Right cardiac atrium (tissue), 5 donors: ENCODE results near the gene RASA2. TPM values are rescaled to one million over a fixed set of nuclear protein-coding genes. Genes with fewer than 3 reads are reported as not detected.

ENCODE experiments used
- ATAC-seq, 2 donors: fragments of 200-7000 bp; cut with Tn5 transposase; one replicate each; pipeline versions ENCODE4 v1.8.0 to v1.9.1; 2020; ENCODE audit warnings: moderate library complexity in 2 of 2, mild to moderate bottlenecking in 1 of 2
- DNase-seq, 3 donors: peaks; one replicate each; pipeline ENCODE4 v3.0.0-alpha.2; 2020
- H3K27ac ChIP-seq: one replicate; pipeline ENCODE4 v1.5.1; 2013; ENCODE audit warnings: mild to moderate bottlenecking, low read length, control low read depth, moderate library complexity
- H3K27me3 ChIP-seq: one replicate; pipeline ENCODE4 v1.6.1; 2013; ENCODE audit not compliant: control insufficient read depth, insufficient read depth
- H3K4me1 ChIP-seq: one replicate; pipeline ENCODE4 v1.6.1; 2013; ENCODE audit warnings: low read length; ENCODE audit not compliant: control insufficient read depth, insufficient read depth
- H3K4me3 ChIP-seq: one replicate; pipeline ENCODE4 v1.5.1; 2013; ENCODE audit warnings: low read length, control low read depth
- H3K9me3 ChIP-seq: one replicate; pipeline ENCODE4 v1.6.1; 2013; ENCODE audit warnings: low read length; ENCODE audit not compliant: control insufficient read depth
- WGBS: extraction: QIAGEN DNeasy Blood & Tissue Kit; methylation state at CpG from one replicate; pipeline ENCODE4 v1.1.7; 2013; 5-methylcytosine and 5-hydroxymethylcytosine counted together
- intact Hi-C, 4 donors: fragments of 100-400 bp; cut with DNase I; formaldehyde crosslinking; loops; one replicate each; pipeline versions ENCODE4 v1.11.0 to v1.14.0; 2022 to 2023
- polyA plus RNA-seq: library from polyadenylated mRNA; stranded (reverse); fragments of 200-250 nt; gene quantifications from one replicate; pipeline ENCODE4 v1.2.3, GENCODE V29; 2013
- total RNA-seq, 4 donors: library from RNA; stranded (reverse); fragmentation: NEBNext Ultra II Directional; extraction: Animal tissue kit (Norgen Biotek cat#: 25700); gene quantifications; one replicate each; pipeline ENCODE4 v1.2.1, GENCODE V29; 2021
- donor health status: healthy with polysubstance abuse.
- donor health status: DM: no; HTN: yes; CAD: no.
- donor health status: DM: no; HTN: no; CAD: no.
- donor health status: DM: no; HTN: yes; CAD: no; lungs with severe emphysema.
- donor health status: DM: yes; HTN: yes; CAD: no.

RASA2 gene
- total and polyA plus RNA-seq, 5 donors = 2.1 to 6.6 (median 5.8) TPM

- no peaks in the 10 kb centered on the region for H3K27me3 ChIP-seq
- no peak overlapping the region for H3K27ac ChIP-seq
- no peak for DNase-seq
- no peak overlapping the region for H3K4me3 ChIP-seq
- H3K9me3 ChIP-seq = no peaks in the 10 kb centered on the region
- intact Hi-C loops = no loop called here
- no peak for ATAC-seq
- no peaks in the 10 kb centered on the region for H3K4me1 ChIP-seq
- WGBS = 63% methylated on average over 3 of the region's 3 CpGs
Observed at GRCh38 chr3:141647562-141647915, 160.7 kb downstream of the RASA2 start.

GRCh38 chr3:141648055-141648910 lies 161.5 kb downstream of the RASA2 start:
- intact Hi-C loops = no loop called here
- ATAC-seq = no peak
- Histone ChIP-seq H3K9me3 (no peaks in the 10 kb centered on the region), H3K4me1 (no peaks in the 10 kb centered on the region), H3K27ac (no peak overlapping the region), H3K27me3 (no peaks in the 10 kb centered on the region), H3K4me3 (no peak overlapping the region)
- no peak for DNase-seq
- WGBS = 76% methylated on average over 9 of the region's 9 CpGs

GRCh38 chr3:141649871-141650270 lies 163.0 kb downstream of the RASA2 start:
- H3K4me3 ChIP-seq = no peak overlapping the region
- no peaks in the 10 kb centered on the region for H3K9me3 ChIP-seq
- whole genome bisulfite sequencing = 54% methylated on average over 3 of the region's 3 CpGs
- ATAC-seq = no peak
- intact Hi-C loops = no loop called here
- H3K27me3 ChIP-seq = no peaks in the 10 kb centered on the region
- no peak overlapping the region for H3K27ac ChIP-seq
- no peak for DNase-seq
- H3K4me1 ChIP-seq = no peaks in the 10 kb centered on the region

- DNase-seq = no peak
- ATAC-seq = no peak
- intact Hi-C loops = no loop called here
- Histone ChIP-seq H3K4me3 (no peak overlapping the region), H3K27me3 (no peaks in the 10 kb centered on the region), H3K4me1 (no peaks in the 10 kb centered on the region), H3K27ac (no peak overlapping the region), H3K9me3 (no peaks in the 10 kb centered on the region)
- WGBS = 92% methylated on average over 2 of the region's 2 CpGs
Observed at GRCh38 chr3:141650783-141651182, 164.0 kb downstream of the RASA2 start.

GRCh38 chr3:141651409-141651808 lies 164.6 kb downstream of the RASA2 start:
- intact Hi-C loops = no loop called here
- no peaks in the 10 kb centered on the region for H3K4me1 ChIP-seq
- DNase-seq = no peak
- no peak overlapping the region for H3K4me3 ChIP-seq
- H3K27me3 ChIP-seq = no peaks in the 10 kb centered on the region
- WGBS = 47% methylated on average over 2 of the region's 2 CpGs
- ATAC-seq = no peak
- H3K9me3 ChIP-seq = no peaks in the 10 kb centered on the region
- no peak overlapping the region for H3K27ac ChIP-seq

GRCh38 chr3:141652349-141652748 lies 165.5 kb downstream of the RASA2 start:
- no peaks in the 10 kb centered on the region for H3K27me3 ChIP-seq
- WGBS = 93% methylated on average over 5 of the region's 5 CpGs
- no peak overlapping the region for H3K4me3 ChIP-seq
- DNase-seq (no peak), ATAC-seq (no peak)
- no peaks in the 10 kb centered on the region for H3K4me1 ChIP-seq
- intact Hi-C loops = no loop called here
- no peak overlapping the region for H3K27ac ChIP-seq
- no peaks in the 10 kb centered on the region for H3K9me3 ChIP-seq

- DNase-seq (no peak), ATAC-seq (peak in 1 of 2 donors; percentile 39)
- intact Hi-C loops = no loop called here
- H3K27ac ChIP-seq = no peak overlapping the region
- H3K9me3 ChIP-seq = no peaks in the 10 kb centered on the region
- no peaks in the 10 kb centered on the region for H3K27me3 ChIP-seq
- H3K4me1 ChIP-seq = no peaks in the 10 kb centered on the region
- H3K4me3 ChIP-seq = no peak overlapping the region
- 40% methylated on average over 4 of the region's 4 CpGs for WGBS
Observed at GRCh38 chr3:141653847-141654246, 167.0 kb downstream of the RASA2 start.

GRCh38 chr3:141655801-141656200 lies 169.0 kb downstream of the RASA2 start:
- H3K4me3 ChIP-seq = no peak overlapping the region
- intact Hi-C loops = no loop called here
- no peak overlapping the region for H3K27ac ChIP-seq
- DNase-seq (no peak), ATAC-seq (no peak)
- no peaks in the 10 kb centered on the region for H3K27me3 ChIP-seq
- no peaks in the 10 kb centered on the region for H3K9me3 ChIP-seq
- WGBS = 84% methylated on average over 4 of the region's 4 CpGs
- H3K4me1 ChIP-seq = no peaks in the 10 kb centered on the region

GRCh38 chr3:141656771-141657170 lies 169.9 kb downstream of the RASA2 start:
- no peak for ATAC-seq
- H3K9me3 ChIP-seq = no peaks in the 10 kb centered on the region
- no peaks in the 10 kb centered on the region for H3K4me1 ChIP-seq
- intact Hi-C loops = no loop called here
- no peaks in the 10 kb centered on the region for H3K27me3 ChIP-seq
- H3K27ac ChIP-seq = no peak overlapping the region
- no peak overlapping the region for H3K4me3 ChIP-seq
- WGBS = 63% methylated on average over 4 of the region's 4 CpGs
- DNase-seq = no peak

- no peak overlapping the region for H3K4me3 ChIP-seq
- intact Hi-C loops = no loop called here
- no peaks in the 10 kb centered on the region for H3K4me1 ChIP-seq
- no peak for ATAC-seq
- H3K9me3 ChIP-seq = no peaks in the 10 kb centered on the region
- no peaks in the 10 kb centered on the region for H3K27me3 ChIP-seq
- no peak overlapping the region for H3K27ac ChIP-seq
- DNase-seq = no peak
Observed at GRCh38 chr3:141657516-141657915, 170.7 kb downstream of the RASA2 start.

- no peaks in the 10 kb centered on the region for H3K27me3 ChIP-seq
- H3K4me3 ChIP-seq = peak overlapping the region; percentile 35
- no peaks in the 10 kb centered on the region for H3K9me3 ChIP-seq
- no peak overlapping the region for H3K27ac ChIP-seq
- ATAC-seq (peak; percentile 91 to 94), DNase-seq (peak; percentile 54 to 85 (median 84))
- WGBS = 2% methylated on average over 64 of the region's 64 CpGs
- intact Hi-C loops = no loop called here
- H3K4me1 ChIP-seq = no peaks in the 10 kb centered on the region
Observed at GRCh38 chr3:141659821-141660613, 173.2 kb downstream of the RASA2 start.
